CD4-positive, alpha-beta T cell treated with Interleukin-6 at 100 ng/mL for 8 hours (primary cell): Measurements from ENCODE around the gene OR56A3.
"Not testable (repeated sequence)": the region's sequence is repeated elsewhere in the genome, so short reads cannot be mapped to it uniquely, and the experiment has no call there.

Experiments used
- DNase-seq: peaks from one replicate; pipeline ENCODE4 v3.0.0-alpha.2; 2020; ENCODE audit warnings: mixed read lengths, low spot score

Gene OR56A3, protein sequence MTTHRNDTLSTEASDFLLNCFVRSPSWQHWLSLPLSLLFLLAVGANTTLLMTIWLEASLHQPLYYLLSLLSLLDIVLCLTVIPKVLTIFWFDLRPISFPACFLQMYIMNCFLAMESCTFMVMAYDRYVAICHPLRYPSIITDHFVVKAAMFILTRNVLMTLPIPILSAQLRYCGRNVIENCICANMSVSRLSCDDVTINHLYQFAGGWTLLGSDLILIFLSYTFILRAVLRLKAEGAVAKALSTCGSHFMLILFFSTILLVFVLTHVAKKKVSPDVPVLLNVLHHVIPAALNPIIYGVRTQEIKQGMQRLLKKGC

DNA sequence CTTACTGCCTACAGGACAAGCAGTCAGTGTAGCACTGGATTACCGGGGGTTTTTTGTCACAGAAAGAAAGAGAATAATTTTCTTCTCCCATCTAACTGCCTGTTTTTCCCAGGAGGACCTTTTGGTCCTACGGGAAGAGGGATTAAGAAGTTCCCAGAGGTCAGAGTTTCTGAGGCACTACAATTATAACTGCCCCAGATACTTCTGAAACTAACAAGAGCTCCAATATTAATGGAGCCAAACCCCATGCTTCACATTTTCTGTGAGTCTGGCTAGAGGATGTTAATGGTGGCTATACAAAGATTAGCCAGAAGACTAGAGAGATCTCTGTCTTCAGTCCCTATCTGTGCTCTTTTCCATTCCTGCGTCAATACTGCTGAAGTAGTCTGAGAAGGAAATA lies at the start of gene OR56A3:
Gene OR56A3 (plus strand): TSS at position 301 of the 400 bp plus-strand sequence. CDS start 5,096 bp downstream, outside the sequence.
- no peak for DNase-seq

DNA sequence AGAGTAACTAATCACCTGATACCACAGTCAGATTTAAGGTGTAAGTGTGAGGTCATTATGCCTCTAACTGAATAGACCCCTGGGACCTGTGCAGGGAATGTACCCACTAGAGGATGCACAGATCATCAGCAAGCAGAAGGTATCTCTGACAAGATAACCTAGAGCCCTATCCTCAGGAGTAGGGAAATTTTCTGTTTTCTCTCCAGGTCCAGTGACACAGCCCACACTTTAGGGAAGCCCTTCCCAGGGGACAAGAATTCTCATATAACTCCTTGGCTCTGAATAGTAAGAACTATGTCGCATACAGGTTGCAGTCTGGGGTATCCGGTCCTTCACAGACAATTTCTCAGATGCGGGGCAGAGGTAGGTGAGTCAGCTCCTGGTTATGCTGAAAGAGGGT lies 49.1 kb upstream of the OR56A3 start, which contains the start of gene OR52E5:
Gene OR52E5 (plus strand): TSS at position 301 of the 400 bp plus-strand sequence. CDS start 7,569 bp downstream, outside the sequence.
- DNase-seq = no peak

DNA sequence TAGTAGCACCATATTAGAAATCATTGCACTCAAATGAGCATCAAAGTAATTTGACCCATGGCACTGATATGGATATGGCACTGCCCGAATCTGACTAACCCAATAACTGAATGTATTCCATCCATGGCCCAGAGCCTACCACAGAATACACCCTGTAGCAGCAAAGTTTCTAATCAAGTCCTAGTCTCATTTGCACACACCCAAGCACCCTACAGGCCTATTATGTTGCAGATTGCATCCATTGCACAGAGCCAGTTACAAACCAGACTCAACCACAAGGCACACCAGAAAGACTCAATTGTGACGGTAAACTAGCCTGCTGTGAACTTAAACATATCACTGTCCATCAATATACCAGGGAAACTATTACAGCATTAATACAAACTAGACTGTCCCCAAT lies 42.5 kb upstream of the OR56A3 start:
- no peak for DNase-seq

DNA sequence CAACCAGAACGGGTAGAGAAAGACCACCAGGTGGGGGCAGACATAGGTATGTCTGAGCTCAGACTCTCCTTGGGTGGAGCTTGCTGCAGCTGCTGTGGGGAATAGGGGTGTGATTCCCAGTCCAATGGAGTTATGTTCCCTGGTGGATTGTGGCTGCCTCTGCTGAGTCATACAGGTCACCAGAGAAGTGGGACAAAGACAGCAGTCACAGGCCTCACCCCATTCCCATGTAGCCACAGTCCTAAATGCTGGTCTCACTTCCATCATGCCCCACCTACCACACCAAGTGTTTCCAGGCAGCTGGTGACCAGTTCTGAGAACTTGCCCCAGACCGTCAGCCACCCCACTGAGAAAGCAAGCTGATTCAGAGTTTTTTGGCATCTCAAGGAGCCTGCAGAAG lies 31.5 kb upstream of the OR56A3 start:
- DNase-seq = no peak

DNA sequence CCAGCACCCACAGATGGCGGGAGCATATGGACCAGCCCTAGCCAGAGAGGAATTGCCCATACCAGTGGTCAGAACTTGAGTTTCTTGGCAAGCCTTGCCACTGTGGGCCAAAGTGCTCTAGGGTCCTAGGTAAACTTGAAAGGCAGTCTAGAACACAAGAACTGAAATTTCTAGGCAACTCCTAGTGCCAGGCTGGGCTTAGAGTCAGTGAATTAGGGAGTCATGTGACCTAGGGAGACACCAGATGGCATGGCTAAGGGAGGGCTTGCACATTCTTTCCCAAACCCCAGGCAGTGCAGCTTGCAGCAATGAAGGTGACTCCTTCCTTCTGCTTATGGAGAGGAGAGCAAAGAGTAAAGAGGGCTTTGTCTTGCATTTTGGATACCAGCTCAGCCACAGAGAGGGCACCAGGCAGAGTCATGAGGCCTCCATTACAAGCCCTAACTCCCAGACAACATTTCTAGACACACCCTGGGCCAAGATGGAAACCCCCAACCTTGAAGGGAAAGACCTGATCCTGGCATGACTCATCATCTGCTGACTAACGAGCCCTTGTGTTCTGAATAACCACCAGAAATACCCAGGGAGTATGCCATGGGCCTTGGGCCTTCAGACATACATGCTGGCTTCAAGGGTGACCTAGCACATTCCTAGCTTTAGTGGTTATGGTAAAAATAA lies 19.2 kb upstream of the OR56A3 start:
- no peak for DNase-seq

DNA sequence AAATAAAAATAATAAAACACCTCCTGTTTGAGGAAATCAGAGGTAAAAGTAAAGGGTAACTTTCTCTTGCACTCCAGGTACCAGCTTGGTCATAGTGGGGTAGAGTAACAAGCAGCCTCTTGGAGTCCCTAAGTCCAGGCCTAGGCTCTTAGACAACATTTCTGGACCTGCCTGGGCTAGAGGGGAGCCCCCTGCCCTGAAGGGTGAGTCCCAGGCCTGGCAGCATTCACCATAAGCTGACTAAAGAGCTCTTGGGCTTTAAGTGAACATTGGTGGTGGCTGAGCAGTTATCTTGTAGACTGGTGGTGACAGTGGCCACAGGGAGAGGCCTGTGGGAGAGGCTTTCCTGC lies 18.6 kb upstream of the OR56A3 start:
- no peak for DNase-seq

DNA sequence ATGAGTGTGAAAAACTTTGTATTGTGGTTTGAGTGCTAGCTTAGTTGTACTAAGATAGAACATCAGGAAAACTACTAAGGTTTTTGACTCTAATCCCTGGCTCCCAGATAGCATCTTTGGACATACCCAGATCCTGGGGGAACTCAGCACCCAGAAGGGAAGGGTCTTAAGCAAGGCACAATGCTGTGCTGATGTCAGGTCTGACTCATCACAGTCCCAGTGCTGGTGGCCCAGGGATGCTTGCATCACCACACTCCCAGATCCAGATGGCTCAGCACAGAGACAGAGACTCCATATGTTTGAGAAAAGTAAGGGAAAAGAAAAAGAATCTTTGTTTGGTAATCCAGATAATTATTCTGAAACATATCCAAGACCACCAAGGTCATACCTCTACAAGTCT lies 18.3 kb upstream of the OR56A3 start:
- no peak for DNase-seq

DNA sequence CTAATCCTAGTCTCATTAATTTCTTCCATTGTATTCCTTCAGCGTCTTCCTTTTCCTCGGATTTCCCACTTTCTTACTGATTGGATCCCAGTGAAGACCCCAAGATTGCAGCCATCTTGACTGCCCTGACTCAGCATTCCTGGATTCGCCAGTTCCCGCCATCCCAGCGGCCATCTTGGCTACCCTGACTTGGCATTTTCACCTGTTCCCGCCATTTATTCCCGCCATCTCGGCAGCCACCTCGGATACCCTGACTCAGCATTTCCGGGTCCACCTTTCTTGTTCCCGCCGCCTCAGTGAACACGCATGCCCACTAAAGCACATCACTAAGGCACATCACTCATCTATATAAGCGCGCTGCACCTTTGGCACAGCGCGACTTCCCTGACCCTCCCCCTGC lies 13.8 kb upstream of the OR56A3 start:
- DNase-seq = no peak

DNA sequence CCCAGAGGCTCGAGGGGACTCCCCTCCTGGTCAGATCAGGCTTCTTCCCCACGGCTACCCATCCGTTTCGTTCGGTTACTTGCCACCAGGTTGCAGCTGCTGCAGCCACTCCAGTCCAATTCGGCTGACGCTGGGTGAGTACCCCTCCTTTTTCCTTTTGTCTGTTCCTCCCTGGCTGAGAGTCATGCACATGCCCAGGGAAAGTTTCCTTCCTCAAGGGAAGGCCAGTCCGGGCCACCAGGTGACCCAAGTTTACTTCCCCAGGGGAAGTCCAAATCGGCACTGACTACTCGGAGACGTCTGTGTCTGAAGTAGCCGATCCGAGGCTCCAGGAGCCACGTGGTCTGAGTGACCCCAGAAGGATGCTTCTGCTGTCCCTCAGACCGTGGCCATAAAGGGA lies 13.2 kb upstream of the OR56A3 start:
- DNase-seq = no peak

DNA sequence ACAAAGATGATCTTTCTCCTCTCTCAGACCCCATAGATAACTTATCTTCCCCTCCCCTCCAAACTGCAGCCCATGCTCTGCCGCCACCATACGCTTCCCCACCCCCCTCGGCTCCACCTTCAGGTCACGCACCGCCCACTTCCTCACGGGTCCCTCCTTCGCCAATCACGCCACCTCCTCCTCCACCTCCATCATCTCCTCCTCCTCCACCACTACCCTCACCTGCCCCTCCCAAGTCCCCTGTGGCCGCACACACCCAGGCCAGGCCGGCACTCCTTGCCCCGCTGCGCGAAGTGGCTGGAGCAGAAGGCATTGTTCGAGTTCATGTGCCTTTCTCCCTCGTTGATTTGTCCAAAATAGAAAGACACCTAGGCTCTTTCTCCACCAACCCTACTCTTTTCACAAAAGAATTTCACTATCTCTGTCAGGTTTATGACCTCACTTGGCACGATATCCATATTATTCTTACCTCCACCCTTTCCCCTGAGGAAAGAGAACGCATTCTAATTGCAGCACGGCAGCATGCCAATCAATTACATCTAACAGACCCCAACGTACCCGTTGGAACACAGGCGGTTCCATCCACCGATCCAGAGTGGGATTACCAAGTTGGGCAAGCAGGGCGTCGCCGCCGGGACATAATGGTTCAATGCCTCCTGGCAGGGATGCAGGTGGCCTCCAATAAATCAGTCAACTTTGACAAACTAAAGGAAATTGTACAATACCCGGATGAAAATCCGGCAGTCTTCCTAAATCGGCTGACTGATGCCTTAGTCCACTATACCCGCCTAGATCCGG lies 12.3 kb upstream of the OR56A3 start:
- no peak for DNase-seq

DNA sequence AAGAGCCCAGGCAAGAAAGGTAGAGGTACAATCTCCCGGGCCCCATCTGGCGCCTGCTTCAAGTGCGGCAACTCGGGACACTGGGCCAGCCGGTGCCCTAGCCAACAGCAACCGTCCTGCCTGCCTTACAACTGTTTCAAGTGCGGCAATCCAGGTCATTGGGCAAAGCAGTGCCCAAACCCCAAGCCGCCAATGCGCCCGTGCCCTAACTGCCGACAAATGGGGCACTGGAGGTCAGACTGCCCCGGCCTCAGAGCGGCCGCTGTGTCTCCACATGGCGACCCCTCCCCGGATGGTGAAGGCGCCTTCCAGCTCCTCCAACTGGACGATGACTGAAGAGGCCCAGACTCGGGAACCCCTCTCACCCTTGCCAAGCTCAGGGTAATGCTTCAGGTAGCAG lies 11.4 kb upstream of the OR56A3 start:
- no peak for DNase-seq

DNA sequence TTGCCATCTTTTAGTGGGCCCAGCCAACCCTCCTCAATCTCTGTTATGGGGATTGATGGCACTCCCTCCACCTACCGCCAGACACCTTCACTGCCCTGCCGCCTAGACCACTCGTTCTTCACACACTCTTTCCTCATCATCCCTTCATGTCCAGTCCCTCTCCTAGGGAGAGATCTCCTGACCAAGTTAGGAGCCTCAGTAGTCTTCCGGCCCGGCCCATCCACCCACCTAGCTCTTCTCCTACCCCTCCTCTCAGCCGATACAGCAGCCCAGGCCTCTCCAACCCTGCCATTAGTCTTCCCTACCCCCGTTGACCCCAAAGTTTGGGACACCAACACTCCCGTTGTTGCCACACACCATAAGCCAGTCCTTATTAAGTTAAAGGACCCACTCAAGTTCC lies 11.0 kb upstream of the OR56A3 start:
- DNase-seq = no peak

DNA sequence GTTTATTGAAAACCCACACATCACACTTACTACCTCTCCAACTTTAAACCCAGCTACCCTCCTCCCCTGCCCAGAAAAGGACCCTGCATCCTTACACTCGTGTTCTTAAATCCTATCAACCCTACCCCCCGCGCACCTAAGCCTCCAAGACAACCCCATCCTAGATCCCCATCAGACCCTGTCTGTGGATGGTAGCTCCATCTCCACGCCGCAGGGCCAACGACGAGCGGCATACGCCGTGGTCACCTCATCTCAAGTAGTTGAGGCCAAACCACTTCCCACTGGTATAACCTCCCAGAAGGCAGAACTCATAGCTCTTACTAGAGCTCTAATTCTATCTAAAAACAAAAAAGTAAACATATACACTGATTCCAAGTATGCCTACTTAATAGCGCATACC lies 9.4 kb upstream of the OR56A3 start:
- no peak for DNase-seq

DNA sequence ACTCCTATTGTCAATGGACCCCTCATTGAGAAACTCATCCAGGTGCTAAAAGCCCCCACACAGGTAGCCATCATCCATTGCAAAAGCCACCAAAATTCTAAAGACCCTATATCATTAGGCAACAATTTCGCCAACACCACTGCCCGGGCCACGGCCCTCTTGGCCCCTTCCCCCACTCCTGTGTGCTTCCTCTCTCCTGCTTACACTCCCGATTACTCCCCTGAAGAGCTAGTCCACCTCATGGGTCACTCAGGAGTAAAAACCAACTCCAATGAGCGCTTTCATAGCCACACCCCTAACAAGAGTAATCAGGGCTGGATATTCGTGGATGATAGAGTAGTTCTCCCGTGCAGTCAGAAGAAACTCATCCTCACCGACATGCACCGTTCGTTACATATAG lies 8.9 kb upstream of the OR56A3 start:
- no peak for DNase-seq

DNA sequence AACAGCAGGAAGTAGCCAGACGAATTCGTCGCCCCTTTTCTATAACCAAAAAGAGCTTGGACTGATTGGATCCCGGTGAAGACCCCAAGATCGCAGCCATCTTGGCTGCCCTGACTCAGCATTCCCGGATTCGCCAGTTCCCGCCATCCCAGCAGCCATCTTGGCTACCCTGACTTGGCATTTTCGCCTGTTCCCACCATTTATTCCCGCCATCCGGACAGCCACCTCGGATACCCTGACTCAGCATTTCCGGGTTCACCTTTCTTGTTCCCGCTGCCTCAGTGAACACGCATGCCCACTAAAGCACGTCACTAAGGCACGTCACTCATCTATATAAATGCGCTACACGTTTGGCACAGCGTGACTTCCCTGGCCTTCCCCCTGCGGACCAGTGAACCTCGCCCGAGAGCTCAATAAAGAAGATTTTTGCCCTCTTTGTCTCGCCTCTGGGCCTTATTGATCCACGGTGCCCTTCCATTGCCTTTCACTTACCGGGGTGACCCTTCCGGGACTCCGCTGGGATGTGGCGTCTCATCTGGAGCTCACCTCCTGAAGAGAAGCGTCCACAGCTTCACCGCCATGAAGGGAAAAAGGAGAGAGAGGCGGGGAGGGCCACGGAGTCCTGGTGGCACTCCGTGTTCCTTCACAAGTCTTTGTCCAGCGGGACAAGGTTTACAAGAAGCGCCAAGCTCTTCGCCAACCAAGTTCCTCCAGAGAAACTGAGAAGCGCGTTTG lies 4.0 kb upstream of the OR56A3 start:
- DNase-seq = no peak

DNA sequence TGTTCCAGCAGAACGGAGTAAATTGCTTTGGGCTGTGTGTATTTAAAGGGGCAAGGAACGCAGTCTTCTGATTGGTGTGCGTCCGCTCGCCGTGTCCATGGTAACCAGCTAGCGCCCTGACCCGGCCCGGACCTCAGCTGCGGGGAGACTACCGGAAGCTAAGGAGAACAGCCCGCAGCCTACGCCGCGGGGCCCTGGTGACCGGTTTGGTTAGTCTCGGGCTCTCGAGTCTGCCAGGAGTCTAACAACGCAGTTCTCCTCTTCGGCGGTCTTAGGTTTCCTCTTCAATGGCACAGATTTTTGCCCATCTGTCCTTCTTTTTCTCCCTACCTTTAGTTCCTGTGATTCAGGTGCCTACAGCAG lies 3.5 kb upstream of the OR56A3 start:
- no peak for DNase-seq

DNA sequence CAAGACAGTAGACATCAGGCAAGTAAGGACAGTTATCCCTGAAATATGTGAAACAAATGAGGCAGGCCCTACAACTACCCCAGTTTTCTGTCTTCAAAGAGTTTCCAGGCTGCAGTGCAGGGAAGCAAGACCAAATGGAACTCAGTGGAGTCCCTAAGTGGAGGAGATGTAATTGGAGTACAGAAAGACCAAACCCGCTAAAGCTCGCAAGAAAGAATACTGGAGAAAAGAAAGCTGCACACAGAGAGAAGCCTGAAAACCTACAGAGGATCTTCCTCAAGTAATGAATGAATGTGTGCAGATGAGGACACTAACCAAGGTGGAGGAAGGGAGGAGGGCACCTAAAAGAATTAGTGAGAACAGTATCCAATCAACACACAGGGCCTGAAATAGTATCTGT lies 1.3 kb upstream of the OR56A3 start:
- no peak for DNase-seq

DNA sequence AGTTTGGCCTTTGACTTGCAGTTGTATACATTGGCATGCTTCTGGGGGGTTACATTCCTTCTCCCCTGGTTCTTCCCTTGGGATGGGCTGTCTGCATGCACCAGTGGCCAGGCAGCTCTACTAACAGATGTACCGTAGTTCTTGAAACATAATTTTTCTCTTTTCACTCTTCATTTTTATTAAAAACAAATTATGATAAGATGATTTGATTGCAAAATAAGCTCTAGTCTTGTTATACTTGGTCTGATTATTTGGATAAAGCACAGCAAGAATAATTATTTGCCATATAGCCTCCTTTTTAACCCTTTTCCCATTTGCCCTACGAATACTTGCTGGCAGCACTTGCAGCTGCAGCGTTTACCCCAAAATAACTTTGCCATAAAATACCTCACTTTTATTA lies 13.5 kb downstream of the OR56A3 start:
- no peak for DNase-seq

DNA sequence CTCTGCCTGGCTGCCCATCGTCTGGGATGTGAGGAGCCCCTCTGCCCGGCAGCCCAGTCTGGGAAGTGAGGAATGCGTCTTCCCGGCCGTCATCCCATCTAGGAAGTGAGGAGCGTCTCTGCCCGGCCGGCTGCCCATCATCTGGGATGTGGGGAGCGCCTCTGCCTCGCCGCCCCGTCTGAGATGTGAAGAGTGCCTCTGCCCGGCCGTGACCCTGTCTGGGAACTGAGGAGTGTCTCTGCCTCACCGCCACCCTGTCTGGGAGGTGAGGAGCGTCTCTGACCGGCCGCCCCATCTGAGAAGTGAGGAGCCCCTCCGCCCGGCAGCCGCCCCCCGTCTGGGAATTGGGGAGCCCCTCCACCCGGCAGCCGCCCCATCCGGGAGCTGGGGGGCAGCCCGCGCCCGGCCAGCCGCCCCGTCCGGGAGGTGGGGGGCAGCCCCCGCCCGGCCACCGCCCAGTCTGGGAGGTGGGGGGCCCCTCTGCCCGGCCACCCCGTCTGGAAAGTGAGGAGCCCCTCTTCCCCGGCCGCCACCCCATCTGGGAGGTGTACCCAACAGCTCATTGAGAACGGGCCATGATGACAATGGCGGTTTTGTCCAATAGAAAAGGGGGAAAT lies 18.8 kb downstream of the OR56A3 start:
- DNase-seq = not testable (repeated sequence)

DNA sequence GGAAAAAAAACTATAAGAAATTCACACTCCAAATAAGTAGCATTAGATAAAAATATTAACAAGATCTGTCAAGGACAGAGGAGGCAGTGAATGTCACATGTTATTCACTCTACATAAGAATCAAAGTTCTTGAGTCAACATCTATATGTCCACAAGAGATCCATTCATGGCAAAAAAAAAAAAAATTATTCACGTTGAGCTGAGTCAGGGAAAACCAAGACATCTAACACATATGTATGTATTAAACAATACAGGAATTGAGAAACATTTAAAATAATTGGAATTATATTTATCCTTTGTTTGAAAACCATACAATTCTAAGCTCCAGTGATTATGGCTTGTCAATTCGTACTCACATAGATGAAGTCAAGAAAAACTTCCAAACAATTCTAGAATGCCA lies 24.9 kb downstream of the OR56A3 start:
- DNase-seq = no peak

DNA sequence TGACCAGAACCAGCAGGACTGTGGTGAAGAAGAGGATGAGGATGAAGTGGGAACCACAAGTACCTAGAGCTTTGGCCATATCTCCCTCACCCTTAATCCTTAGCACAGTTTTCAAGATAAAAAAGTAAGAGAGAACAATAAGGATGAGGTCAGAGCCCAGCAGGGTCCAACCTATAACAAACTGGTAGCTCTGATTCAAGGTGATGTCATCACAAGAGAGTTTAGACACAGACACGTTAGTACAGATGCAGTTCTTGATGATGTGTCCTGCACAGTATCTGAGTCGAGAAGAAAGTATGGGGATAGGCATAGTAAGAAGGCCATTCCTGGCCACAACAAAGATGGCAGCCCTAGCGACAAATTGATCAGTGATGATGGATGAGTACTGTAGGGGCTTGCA lies 25.7 kb downstream of the OR56A3 start:
- DNase-seq = no peak

DNA sequence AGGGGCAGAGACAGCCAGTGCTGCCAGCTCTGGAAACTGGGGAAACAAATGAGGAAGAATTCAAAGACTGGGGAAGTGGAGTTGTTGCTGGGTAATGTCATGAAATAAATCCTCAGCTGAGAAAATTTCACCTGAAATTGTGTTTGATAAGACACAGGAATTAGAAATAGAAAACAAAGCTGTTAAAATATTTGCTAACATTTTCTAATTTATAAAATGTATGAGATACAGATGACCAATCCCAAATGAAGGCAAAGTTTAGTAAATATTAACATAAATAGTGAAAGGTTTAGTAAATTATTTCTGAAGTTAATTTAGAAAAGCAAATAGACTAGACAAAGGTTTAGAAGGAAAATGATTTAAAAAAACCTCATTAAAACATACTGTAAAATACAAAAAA lies 26.3 kb downstream of the OR56A3 start, which contains the start of gene OR56A5:
Gene OR56A5 (minus strand): TSS at position 101 of the 400 bp plus-strand sequence. CDS start 0 bp downstream, at position 101.
- no peak for DNase-seq
